ENCODE data around the gene TCIRG1. TPM values are rescaled to one million over a fixed set of nuclear protein-coding genes. Genes with fewer than 3 reads are reported as not detected.

The TCIRG1 gene
- total RNA-seq, 1 donor from 2014 or later = 385 TPM

DNA sequence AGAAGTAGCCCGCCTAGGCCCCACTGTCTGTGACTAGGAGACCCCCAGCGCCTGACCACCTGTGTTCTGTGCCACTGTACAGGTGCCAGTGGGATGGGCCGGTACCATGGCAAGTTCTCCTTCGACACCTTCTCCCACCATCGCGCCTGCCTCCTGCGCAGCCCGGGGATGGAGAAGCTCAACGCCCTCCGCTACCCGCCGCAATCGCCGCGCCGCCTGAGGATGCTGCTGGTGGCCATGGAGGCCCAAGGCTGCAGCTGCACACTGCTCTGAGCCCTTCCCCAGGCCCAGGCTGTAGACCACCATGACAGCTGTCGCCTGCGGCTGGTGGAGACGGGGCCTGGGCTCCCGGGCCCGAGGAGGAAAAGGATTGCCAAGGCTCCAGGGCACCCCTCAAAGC is 11.2 kb upstream of the TCIRG1 start:
- no peak for DNase-seq (ENCODE audit: low spot score in 2 of 2)
- H3K4me3 ChIP-seq = no peak overlapping the region
- H3K27me3 ChIP-seq = no peaks in the 10 kb centered on the region
- H3K4me1 ChIP-seq = peaks cover 9 to 17% of the 10 kb centered on the region in 2 donors
- TF ChIP-seq, protein P1, sequence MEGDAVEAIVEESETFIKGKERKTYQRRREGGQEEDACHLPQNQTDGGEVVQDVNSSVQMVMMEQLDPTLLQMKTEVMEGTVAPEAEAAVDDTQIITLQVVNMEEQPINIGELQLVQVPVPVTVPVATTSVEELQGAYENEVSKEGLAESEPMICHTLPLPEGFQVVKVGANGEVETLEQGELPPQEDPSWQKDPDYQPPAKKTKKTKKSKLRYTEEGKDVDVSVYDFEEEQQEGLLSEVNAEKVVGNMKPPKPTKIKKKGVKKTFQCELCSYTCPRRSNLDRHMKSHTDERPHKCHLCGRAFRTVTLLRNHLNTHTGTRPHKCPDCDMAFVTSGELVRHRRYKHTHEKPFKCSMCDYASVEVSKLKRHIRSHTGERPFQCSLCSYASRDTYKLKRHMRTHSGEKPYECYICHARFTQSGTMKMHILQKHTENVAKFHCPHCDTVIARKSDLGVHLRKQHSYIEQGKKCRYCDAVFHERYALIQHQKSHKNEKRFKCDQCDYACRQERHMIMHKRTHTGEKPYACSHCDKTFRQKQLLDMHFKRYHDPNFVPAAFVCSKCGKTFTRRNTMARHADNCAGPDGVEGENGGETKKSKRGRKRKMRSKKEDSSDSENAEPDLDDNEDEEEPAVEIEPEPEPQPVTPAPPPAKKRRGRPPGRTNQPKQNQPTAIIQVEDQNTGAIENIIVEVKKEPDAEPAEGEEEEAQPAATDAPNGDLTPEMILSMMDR (IDR thresholded peaks at IDR 0.05) = no peak
- peaks cover 7 to 13% of the 10 kb centered on the region in 2 donors for H3K36me3 ChIP-seq
- intact Hi-C loops (cut with DNase I) = no loop called here
- no peaks in the 10 kb centered on the region for H3K9me3 ChIP-seq
- H3K27ac ChIP-seq = no peak overlapping the region

DNA sequence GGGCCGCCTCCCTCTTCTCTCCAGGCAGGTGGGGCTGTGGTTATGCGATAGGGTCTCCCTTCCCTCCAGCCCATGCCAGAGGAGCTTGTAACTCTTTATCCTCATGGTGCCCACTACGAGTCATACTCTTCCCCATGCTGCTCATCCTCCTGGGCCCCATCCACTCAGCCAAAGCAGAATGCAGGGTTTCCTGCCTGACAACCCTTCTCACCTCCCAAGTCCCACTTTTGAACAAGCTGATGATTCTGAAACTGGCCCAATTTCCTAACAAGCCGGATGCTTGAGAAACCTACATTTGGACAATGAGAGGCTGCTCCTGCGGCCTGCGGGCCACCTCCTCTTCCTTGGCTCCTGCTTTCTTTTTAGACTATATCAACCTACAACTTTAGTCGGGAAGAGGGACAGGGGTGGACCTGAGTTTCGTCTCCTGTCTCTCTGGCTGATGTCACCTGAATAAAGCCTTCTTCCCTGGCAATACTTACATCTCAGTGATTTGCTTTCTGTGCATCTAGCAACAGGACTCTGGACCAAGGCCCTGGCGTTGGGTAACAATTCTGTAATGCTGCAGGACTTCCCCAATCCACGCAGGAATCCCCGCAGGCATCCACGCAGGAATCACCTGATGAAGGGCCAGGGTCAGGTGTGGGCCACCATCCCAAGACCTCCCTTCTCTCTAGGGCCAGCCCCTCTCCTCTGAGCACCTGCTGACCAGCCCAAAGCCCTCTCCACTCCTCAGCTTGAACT is 9.9 kb upstream of the TCIRG1 start:
- Histone ChIP-seq H3K27me3 (no peaks in the 10 kb centered on the region), H3K4me3 (no peak overlapping the region), H3K4me1 (peaks cover 9 to 17% of the 10 kb centered on the region in 2 donors), H3K9me3 (no peaks in the 10 kb centered on the region), H3K36me3 (peaks cover 18 to 25% of the 10 kb centered on the region in 2 donors), H3K27ac (no peak overlapping the region)
- no peak for DNase-seq (ENCODE audit: low spot score in 2 of 2)
- TF ChIP-seq, protein P1 (IDR thresholded peaks at IDR 0.05) = no peak
- intact Hi-C loops (cut with DNase I) = no loop called here

DNA sequence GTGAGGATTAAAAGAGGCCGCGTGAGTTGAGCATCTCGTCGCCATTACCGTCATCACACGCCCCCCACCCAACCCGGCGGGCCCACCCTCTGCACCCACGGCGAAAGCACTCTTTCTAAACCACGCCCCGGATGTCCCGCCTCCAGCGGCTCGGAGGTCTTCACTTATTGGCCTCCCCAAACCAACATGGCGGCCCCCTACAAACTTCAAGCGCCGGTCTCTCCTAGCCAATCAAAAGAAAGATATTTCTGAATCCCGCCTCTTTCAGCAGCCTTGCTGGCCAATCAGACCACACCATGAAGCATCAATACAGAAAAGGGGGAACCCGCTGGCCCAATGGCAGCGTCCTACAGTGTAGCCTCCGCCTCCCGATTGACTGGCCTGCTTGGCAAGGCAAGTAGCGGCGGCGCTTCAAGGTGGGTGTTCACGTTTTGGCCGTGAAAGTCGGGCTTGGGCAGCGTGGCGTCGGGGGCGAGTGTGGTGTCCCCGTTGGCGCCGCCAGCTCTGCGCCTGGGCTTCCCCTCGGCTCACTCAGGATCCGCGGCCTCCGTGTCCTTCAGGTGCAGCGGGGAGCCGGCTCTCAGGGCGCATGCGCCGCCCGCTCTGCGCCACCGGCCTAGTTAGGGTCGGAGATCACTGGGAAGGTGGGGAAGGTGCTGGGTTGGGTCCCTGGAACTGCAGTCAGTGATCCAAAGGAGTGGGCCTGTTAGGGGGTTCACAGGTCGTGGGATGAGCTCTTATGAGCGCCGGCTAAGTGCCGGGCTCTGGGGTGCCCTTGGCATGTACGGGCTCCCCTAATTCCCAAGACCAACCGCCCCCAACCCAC is 8.3 kb upstream of the TCIRG1 start, which contains the start of gene NDUFS8:
NDUFS8 (plus strand) TSS at position 364 of the 826 bp plus-strand sequence. CDS start 1,471 bp downstream, outside the sequence.
- Histone ChIP-seq H3K9me3 (no peaks in the 10 kb centered on the region), H3K27ac (peak within 1 kb of the TSS; percentile 73 to 77), H3K4me3 (peak within 1 kb of the TSS; percentile 75 to 96), H3K4me1 (peaks cover 9 to 17% of the 10 kb centered on the region in 2 donors), H3K27me3 (no peaks in the 10 kb centered on the region), H3K36me3 (peaks cover 17 to 18% of the 10 kb centered on the region in 2 donors)
- intact Hi-C loops (cut with DNase I) = loop anchor here (1.0 to 10.0 kb wide), 5 partner anchors 8 to 434 kb away; partner anchors contain the start of genes ALDH3B1, CHKA and PPP6R3
- peak; percentile 95 to 99 for DNase-seq (ENCODE audit: low spot score in 2 of 2)
- TF ChIP-seq, protein P1 (IDR thresholded peaks at IDR 0.05) = no peak

DNA sequence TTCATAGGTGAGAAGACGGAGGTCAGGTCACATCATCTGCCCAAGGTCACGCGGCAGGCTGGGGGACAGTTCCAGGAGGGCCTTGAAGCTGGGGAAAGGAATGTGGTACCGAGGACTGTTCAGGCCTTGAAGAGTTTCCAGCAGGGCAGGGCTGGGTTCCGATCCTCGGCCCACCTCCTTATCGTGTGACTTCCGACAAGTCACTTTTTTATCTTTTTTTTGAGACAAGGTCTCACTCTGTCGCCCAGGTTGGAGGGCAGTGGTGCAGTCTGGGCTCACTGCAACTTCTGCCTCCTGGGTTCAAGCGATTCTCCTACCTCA is 7.7 kb upstream of the TCIRG1 start:
- H3K9me3 ChIP-seq = no peaks in the 10 kb centered on the region
- peak overlapping the region; percentile 73 to 77 for H3K27ac ChIP-seq
- H3K4me1 ChIP-seq = peaks cover 9 to 17% of the 10 kb centered on the region in 2 donors
- no peak for DNase-seq (ENCODE audit: low spot score in 2 of 2)
- intact Hi-C loops (cut with DNase I) = loop anchor here (2.0 to 10.0 kb wide), 3 partner anchors 20 to 434 kb away; partner anchors contain the start of genes ALDH3B1 and PPP6R3
- TF ChIP-seq, protein P1 (IDR thresholded peaks at IDR 0.05) = no peak
- peaks cover 18% of the 10 kb centered on the region in 2 donors for H3K36me3 ChIP-seq
- peak overlapping the region; percentile 75 to 96 for H3K4me3 ChIP-seq
- no peaks in the 10 kb centered on the region for H3K27me3 ChIP-seq

DNA sequence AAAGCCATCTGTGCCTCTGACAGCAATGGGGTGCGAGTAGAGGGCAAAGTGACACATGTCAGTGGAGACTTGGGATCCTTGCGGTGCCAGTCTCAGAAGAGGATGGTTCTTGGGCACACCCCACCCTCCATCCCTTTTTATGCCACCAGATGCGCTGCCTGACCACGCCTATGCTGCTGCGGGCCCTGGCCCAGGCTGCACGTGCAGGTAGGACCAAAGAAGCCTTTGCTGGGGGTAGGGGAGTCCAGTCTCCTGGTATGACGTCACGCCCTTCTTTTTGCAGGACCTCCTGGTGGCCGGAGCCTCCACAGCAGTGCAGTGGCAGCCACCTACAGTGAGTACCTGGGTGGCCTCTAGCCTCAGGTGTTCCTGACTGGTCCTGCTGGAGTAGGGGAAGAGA is 6.8 kb upstream of the TCIRG1 start:
- peaks cover 9 to 20% of the 10 kb centered on the region in 2 donors for H3K4me1 ChIP-seq

More for the DNA sequence above, 6.8 kb upstream of the TCIRG1 start:
- Histone ChIP-seq H3K9me3 (no peaks in the 10 kb centered on the region), H3K27me3 (no peaks in the 10 kb centered on the region), H3K36me3 (peaks cover 18 to 22% of the 10 kb centered on the region in 2 donors), H3K27ac (no peak overlapping the region), H3K4me3 (peak overlapping the region; percentile 75 to 96)
- intact Hi-C loops (cut with DNase I) = loop anchor here (10.0 kb wide), 2 partner anchors 227 to 433 kb away; partner anchors contain the start of gene PPP6R3
- DNase-seq (ENCODE audit: low spot score in 2 of 2) = no peak
- TF ChIP-seq, protein P1 (IDR thresholded peaks at IDR 0.05) = no peak
